GM19397 (cell line): ENCODE data around the gene S100A8.

Experiments used
- ATAC-seq: cut with Tn5 transposase; IDR thresholded peaks from one replicate; pipeline ENCODE4 v1.9.1; 2021; ENCODE audit warnings: mild to moderate bottlenecking, moderate library complexity; ENCODE audit not compliant: unreplicated experiment

Gene S100A8

GRCh38 chr1:153393926-153394325 is 3.1 kb upstream of the S100A8 start:
- ATAC-seq: no peak

DNA sequence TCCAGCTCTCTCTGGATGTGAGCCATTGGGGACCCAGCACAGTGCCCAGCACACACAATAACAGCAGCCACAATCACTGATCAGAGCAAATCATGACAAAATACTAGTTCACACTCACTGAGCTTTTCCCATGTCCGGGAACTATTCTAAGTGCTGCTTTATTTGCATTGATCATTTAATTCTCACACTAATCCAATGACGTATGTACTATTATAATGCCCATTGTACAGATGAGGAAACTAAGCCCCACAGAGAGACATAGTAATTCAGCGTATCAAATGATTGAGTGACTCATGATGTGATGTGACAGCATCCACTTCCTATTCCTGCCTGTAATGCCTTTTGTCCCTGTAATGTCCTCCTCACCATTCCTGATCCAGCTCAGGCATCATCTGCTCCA is 1.9 kb upstream of the S100A8 start:
- no peak for ATAC-seq

DNA sequence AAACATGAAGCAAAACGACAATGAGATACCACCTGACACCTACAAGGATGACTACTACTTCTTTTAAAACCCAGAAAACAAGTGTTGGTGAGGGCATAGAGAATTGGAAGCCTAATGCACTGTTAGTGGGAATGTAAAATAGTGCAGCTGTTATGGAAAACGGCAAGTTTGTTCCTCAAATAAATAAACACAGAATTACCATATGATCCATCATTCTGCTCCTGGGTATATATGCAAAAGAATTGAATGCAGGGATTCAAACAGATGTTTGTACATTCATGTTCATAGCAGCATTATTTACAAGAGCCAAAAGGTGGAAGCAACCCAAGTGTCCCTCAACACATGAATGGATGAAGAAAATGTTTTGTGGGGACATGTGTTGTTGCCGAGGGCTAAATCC is 1.4 kb upstream of the S100A8 start:
- no peak for ATAC-seq

GRCh38 chr1:153389973-153390879 is 647 bp downstream of the S100A8 start:
- no peak for ATAC-seq

GRCh38 chr1:153389401-153389800 is 1.5 kb downstream of the S100A8 start:
- ATAC-seq: no peak

DNA sequence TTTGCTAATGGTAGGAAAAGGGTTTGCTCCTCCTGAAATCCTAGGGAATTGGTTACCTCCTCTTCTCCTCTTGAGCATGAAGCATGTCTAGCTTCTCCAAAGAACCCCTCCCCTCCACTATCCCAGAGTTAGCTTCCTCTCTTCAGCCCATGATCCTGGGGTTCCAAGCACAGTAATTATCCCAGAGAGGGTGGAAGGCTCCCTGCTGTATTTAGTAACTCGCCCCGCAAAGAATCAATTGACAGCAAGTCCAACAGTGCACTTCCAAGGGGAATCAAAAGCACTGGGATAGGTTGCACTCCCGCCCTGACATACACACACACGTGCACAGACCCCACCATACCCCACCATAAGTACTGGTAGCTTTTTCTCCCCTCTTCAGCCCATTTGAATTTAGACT is 3.1 kb downstream of the S100A8 start:
- no peak for ATAC-seq

DNA sequence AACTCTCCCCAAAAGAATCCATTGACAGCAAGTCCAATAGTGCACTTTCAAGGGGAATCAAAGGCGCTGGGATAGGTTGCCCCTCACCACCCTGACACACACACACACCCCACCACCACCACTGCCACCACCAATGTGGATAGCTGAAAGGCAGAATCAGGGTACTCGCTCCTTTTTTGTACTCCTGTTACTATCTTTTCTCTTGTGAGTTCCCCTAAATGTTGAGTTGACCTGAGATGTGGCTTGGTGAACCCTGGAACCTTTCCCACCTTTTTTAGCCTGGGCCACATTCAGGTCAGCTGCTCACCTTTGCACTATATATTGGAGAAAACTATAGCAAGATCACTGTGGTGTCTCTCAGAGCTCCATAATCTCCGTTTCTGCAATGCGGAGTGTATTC is 3.9 kb downstream of the S100A8 start:
- ATAC-seq: no peak

DNA sequence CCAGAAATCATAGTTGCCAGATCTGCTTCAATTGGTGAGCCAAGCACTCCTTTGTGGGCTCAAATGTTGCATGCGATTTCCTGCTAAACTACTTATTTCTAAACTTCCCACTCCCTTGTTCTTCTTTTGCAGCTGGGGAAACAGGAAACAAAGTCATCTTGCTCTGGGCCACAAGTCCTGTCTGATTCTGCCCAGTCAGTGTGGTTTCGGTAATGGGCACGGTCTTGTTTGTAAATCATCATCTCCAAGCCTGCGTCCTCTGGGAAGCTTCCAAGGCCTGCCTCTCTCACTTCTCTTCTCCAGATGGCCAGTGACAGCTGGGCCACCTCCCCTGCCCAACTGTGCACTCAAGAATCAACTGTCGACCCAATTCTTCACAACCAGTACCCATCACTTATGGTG is 4.4 kb downstream of the S100A8 start:
- ATAC-seq: no peak

DNA sequence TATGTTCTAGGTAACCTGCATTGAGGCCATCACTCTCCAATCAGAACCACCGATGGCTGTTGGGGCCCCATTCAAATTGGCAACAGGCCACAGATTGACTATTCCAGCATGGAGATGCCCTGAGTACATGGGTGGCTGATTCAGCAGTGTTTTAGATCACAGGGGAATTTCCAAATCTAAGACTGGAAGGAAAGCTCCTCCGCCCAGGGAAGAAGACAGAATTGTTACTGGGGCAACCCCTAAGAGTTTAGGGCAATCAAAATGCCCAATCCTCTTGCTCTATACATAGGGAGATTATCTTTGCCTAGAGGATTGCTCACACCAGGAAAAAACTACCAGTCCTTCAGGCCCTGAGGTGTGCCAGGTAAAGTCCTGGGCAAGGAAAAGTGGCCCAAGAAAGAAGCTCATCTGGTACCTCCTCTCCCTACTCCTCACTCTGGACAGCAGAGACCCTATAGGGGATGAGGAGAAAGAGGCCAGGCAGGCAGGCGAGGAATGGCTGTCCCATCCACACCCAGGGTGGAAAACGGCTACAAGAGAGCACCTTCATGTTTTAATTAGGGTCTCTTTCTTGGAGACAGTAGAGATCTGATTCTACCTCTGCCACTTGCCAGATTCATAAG is 5.8 kb downstream of the S100A8 start:
- no peak for ATAC-seq

DNA sequence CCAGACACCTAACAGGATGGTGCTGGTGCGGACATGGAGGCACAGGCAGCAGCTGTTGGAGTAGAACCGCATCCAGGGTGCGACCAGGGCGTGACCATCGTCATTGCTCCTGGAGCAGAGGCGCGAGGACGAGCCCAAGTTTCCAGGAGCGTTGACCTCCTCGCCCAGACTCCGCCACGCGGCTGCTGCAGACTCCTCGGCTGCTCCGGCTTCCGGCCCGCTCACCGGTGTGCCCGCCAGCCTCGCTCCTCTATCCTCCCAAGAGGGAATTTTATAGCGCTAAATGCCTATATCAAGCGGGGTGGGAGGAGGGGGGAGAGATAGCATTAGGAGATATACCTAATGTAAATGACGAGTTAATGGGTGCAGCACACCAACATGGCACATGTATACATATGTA is 10.2 kb downstream of the S100A8 start:
- ATAC-seq: no peak

GRCh38 chr1:153379591-153379990 is 11.3 kb downstream of the S100A8 start:
- no peak for ATAC-seq

DNA sequence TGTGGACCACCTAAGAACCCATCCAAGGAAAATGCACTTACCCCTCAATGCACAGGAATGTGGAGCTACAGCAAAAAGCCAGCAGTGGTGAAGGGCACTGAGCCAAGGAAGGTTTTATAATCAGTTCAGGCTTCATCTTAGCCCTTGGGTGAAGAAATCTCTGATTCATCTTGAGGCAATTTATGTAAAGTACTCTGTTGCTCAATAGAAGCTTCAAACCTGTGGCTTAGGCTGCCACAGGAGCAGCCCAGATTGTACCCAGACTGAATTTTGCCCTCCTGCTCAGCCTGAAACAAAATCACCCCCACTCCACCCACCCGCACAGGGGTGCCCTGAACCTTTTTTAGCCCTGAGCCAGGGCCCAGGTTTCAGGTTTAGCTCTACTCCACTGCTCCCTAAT is 15.4 kb downstream of the S100A8 start, which contains the start of gene S100A12:
TSS of gene S100A12 (minus strand) at position 111 of the 400 bp plus-strand sequence. CDS start 1,029 bp downstream, outside the sequence.
- ATAC-seq: no peak

DNA sequence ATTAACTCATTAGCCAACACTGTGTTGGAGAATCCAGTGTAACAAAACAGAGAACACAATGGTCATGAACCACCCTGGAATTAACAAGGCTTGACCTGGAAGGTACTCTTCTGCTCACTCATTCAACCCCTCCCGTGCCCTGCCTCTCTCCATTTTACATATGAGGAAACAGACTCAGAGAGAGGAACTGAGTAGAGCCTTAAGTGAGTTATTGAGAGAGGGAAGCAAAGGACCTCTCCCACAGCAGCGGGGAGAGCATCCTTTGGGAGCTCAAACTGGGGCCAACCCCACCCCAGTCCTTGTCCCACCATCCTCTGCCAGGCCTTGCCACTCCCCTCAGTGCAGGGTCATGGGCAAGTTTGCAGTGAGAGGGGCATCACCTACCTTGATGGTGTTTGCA is 16.8 kb downstream of the S100A8 start:
- ATAC-seq: no peak

GRCh38 chr1:153372571-153372970 is 18.3 kb downstream of the S100A8 start:
- no peak for ATAC-seq

DNA sequence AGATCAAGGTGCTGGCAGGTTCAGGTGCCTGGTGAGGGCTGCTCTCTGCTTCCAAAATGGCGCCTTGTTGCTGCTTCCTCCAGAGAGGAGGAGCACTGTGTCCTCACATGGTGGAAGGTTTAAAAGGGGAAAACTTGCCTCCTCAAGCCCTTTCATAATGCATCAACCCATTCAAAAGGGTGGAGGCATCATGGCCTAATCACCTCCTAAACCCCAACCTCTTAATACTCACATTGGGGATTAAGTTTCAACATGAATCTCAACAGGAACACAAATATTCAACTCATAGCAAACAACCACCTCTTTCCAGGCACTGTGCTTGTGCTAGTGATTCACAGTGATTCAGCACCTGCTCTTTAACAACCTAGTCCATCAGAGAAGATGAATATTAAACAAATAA is 19.6 kb downstream of the S100A8 start:
- no peak for ATAC-seq

GRCh38 chr1:153370146-153370545 is 20.7 kb downstream of the S100A8 start:
- ATAC-seq: no peak

DNA sequence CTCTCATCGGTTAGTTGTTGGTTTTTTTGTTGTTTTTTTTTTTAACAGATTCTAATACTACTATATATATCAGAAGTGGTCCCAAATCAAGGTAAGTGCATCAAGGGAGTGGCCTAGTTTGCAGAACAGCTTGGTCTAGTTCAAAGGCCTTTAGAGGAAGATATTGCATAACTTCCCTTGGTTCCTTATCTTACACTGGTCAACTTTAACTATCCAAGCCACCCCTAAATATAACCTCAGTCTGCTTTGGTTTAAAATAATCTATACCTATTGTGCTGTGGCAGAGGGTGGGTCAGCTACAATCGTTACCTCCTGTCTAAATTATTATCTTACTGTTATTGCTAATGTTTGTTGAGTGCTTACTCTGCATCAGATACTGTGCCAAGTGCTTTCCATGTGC is 22.4 kb downstream of the S100A8 start:
- no peak for ATAC-seq

GRCh38 chr1:153367090-153367489 is 23.8 kb downstream of the S100A8 start:
- ATAC-seq: no peak

- no peak for ATAC-seq
Measured at GRCh38 chr1:153366261-153366660, 24.6 kb downstream of the S100A8 start.

DNA sequence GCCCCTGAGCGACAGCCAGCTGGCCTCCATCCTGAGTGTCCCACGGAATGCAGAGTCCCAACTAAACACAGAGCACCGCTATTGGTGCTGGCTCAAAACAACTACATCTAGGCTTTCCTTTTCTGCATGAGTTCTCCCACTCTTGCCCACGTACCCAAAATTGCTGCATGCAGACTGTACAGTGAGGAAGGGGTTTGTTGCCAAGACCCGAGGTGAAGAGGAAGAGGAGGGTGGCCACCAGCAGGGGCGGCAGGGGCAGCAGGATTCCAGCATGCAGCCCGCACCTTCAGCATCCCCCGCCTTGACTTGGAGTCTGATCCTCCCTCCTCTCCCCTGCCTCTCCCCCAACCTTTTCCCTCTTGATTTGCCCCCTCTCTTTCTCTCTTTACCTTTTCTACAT is 25.2 kb downstream of the S100A8 start:
- ATAC-seq: no peak

DNA sequence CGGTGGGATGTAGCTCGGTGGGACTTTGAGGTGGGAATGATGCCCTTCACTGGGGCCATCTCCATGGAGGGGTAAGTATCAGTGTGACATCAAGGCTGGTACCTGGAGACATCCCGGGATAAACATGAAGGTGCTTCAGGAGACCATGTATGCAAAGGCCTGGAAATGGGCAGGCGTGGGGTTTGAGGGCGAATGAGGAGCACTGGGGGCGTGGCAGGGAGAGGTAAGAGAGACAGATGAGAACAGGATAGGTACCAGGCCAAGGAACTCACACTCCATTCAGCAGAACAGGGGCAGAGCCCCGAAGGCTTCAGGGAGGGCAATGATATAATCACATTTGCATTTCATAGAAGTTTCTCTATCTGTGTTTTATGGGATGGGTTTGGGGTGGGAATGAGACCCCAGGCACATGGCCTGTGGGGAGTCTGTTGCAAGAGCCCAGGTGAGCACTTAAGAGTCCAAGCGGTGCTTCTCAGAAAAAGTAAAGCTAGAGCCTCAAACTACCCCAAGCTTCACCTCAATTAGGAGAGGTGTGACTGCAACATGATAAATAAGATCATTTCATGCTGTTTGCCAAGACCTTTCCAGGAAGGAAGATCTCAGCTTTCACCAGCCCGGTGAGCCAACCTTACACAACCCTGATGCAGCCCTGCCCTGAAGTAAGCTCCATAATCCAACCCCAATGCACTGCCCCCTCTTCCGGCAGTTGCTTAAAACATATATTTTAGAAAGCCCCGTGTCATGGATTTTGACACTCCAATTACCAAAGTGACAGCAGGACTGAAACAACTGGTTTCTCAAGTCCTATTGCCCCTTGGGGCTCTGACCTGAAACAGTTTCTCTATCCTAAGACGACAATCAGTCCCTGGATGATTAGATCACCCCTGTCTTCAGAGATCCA is 25.9 kb downstream of the S100A8 start:
- no peak for ATAC-seq
